GM12878 (cell line): Measurements from ENCODE around the gene BTNL2. TPM values are rescaled to one million over a fixed set of nuclear protein-coding genes. Genes with fewer than 3 reads are reported as not detected.

Source experiments
- ATAC-seq: fragments of 200-7000 bp; cut with Tn5 transposase; 3 replicates; pipeline ENCODE4 v1.9.1; 2020; ENCODE audit warnings: mild to moderate bottlenecking, moderate library complexity
- BruUV-seq: library from RNA; stranded (reverse); fragments of 400-500 nt; replicated peaks from 2 replicates; lab custom pipeline; 2021; lab: Mats Ljungman, UMichigan
- CTCF ChIA-PET: fragments of 300-600 bp; sonication (Branson Sonifier 250); formaldehyde crosslinking; extraction: SDS; loops from one replicate; lab custom pipeline; 2021; ENCODE audit warnings: inconsistent platforms; lab: Yijun Ruan, JAX
- POLR2A ChIA-PET: fragments of 350-600 bp; formaldehyde crosslinking; extraction: SDS; loops from one replicate; lab custom pipeline; 2021; ENCODE audit warnings: inconsistent platforms; lab: Charles Lee
- RAD21 ChIA-PET: fragments of 300-600 bp; sonication (Branson Sonifier 250); formaldehyde crosslinking; loops from one replicate; lab custom pipeline; 2023; ENCODE audit warnings: antibody characterized with exemption; ENCODE audit not compliant: unreplicated experiment; lab: Charles Lee
- SMC1A ChIA-PET: fragments of 300-600 bp; sonication (Branson Sonifier 250); formaldehyde crosslinking; loops from one replicate; lab custom pipeline; 2023; ENCODE audit not compliant: unreplicated experiment, uncharacterized antibody; lab: Charles Lee
- DNase-seq: peaks from one replicate; pipeline ENCODE4 v3.0.0-alpha.2; 2011; ENCODE audit warnings: low read depth, low spot score
- FAIRE-seq: peaks from 3 replicates; lab custom pipeline; 2011; peaks lifted over from hg19 to GRCh38; lab: Jason Lieb, UNC
- H2AFZ ChIP-seq: 2 replicates; pipeline ENCODE4 v1.6.0; 2011; ENCODE audit warnings: low read depth, low read length, control low read depth; ENCODE audit not compliant: control insufficient read depth
- H3K27ac ChIP-seq: 2 replicates; pipeline ENCODE4 v1.5.1; 2011; ENCODE audit warnings: control low read depth; ENCODE audit not compliant: control insufficient read depth, insufficient read depth
- H3K27me3 ChIP-seq, 2 experiments: replicated peaks in 1 of 2; 2 replicates each; pipeline versions ENCODE4 v1.6.0 to v1.6.1; 2011; ENCODE audit warnings: low read length in 1 of 2; ENCODE audit not compliant: control insufficient read depth in 2 of 2, insufficient read depth in 2 of 2
- H3K36me3 ChIP-seq, 2 experiments: 2 replicates each; pipeline ENCODE4 v1.5.1; 2011; ENCODE audit warnings: low read length in 1 of 2; ENCODE audit not compliant: control insufficient read depth in 2 of 2, insufficient read depth in 2 of 2
- H3K4me1 ChIP-seq: 2 replicates; pipeline ENCODE4 v1.6.1; 2011; ENCODE audit warnings: mild to moderate bottlenecking, low read length, moderate library complexity, mixed read lengths; ENCODE audit not compliant: control insufficient read depth, insufficient read depth
- H3K4me2 ChIP-seq: 2 replicates; pipeline ENCODE4 v1.6.0; 2011; ENCODE audit warnings: control low read depth; ENCODE audit not compliant: control insufficient read depth, insufficient read depth
- H3K4me3 ChIP-seq: fragments of 200-600 bp; sonication (generic); 2 replicates; pipeline ENCODE4 v1.5.1; 2016
- H3K79me2 ChIP-seq: 2 replicates; pipeline ENCODE4 v1.6.0; 2011; ENCODE audit warnings: low read length; ENCODE audit not compliant: control insufficient read depth, insufficient read depth
- H3K9ac ChIP-seq: 2 replicates; pipeline ENCODE4 v1.8.0; 2011; ENCODE audit warnings: low read length, control low read depth, mixed read lengths; ENCODE audit not compliant: control insufficient read depth, insufficient read depth
- H3K9me3 ChIP-seq: replicated peaks from 3 replicates; pipeline ENCODE4 v1.5.1; 2011; ENCODE audit warnings: mild to moderate bottlenecking, low read length; ENCODE audit not compliant: control insufficient read depth, insufficient read depth
- H4K20me1 ChIP-seq: 2 replicates; pipeline ENCODE4 v1.6.0; 2011; ENCODE audit not compliant: control insufficient read depth, insufficient read depth
- ASH2L ChIP-seq: fragments of 300-600, 200-600 bp; sonication (generic); IDR thresholded peaks from 2 replicates; pipeline ENCODE4 v1.6.1; 2017; ENCODE audit warnings: low read depth, mild to moderate bottlenecking, borderline replicate concordance
- FOXM1 ChIP-seq: IDR thresholded peaks from 2 replicates; pipeline ENCODE4 v1.6.1; 2012; ENCODE audit warnings: low read depth, mild to moderate bottlenecking, inconsistent platforms, low read length, moderate library complexity
- HCFC1 ChIP-seq: fragments of 150-350 bp; IDR thresholded peaks from 2 replicates; pipeline ENCODE4 v1.6.1; 2014; ENCODE audit warnings: low read length
- IRF4 ChIP-seq: IDR thresholded peaks from 2 replicates; pipeline ENCODE4 v1.6.1; 2011; ENCODE audit warnings: low read depth, low read length
- LARP7 ChIP-seq: fragments of 450-650 bp; IDR thresholded peaks from 2 replicates; pipeline ENCODE4 v1.6.1; 2017; ENCODE audit warnings: mild to moderate bottlenecking
- MTA2 ChIP-seq: fragments of 450-650 bp; IDR thresholded peaks from 2 replicates; pipeline ENCODE4 v1.6.1; 2016; ENCODE audit warnings: low read depth, mild to moderate bottlenecking, moderate library complexity
- NR2C2 ChIP-seq: IDR thresholded peaks from 2 replicates; pipeline ENCODE4 v1.6.1; 2011; ENCODE audit warnings: borderline replicate concordance, low read depth; ENCODE audit not compliant: control insufficient read depth, insufficient read length
- NR2F1 ChIP-seq: fragments of 450-650 bp; conservative IDR thresholded peaks from 2 replicates; pipeline ENCODE4 v1.6.1; 2017; ENCODE audit warnings: mild to moderate bottlenecking
- RCOR1 ChIP-seq: conservative IDR thresholded peaks from 2 replicates; pipeline ENCODE4 v1.6.1; 2012; ENCODE audit warnings: low read depth, low read length, improper control_type of control experiment
- ZSCAN29 ChIP-seq: fragments of 450-650 bp; IDR thresholded peaks from 2 replicates; pipeline ENCODE4 v1.6.1; 2017; ENCODE audit warnings: mild to moderate bottlenecking, moderate library complexity
- WGBS: methylation state at CpG from one replicate; pipeline ENCODE4 v1.1.6; 2016; ENCODE audit warnings: low lambda C conversion rate; ENCODE audit not compliant: insufficient replicate concordance, insufficient coverage; ENCODE audit errors: missing lambda C conversion rate; 5-methylcytosine and 5-hydroxymethylcytosine counted together
- in situ Hi-C: fragments of 300-500 bp; cut with MboI; formaldehyde crosslinking; loops from 9 replicates; pipeline ENCODE4 v1.14.3; 2018; ENCODE audit warnings: mixed read lengths
- intact Hi-C: fragments of 100-400 bp; cut with micrococcal nuclease; formaldehyde crosslinking; loops from one replicate; pipeline ENCODE4 v1.14.2; 2022; ENCODE audit not compliant: unreplicated experiment
- polyA plus RNA-seq, 11 experiments: library from polyadenylated mRNA; depleted of rRNA in 4 of 11; unstranded in 6 of 11; stranded (reverse) in 5 of 11; fragments of >200 nt; fragmentation: Nextera tagmentation in 4 of 11; fragmentation: Illumina TruSeq in 1 of 11; extraction: Ambion mirVana in 4 of 11; extraction: Trizol in 1 of 11; gene quantifications; 1 replicate in 1 of 11; 2 replicates in 10 of 11; pipeline versions ENCODE4 v1.2.1 to v1.2.3, GENCODE V29; 2011 to 2016; ENCODE audit warnings: inconsistent platforms in 2 of 11, missing spikeins in 2 of 11, low read depth in 1 of 11
- total RNA-seq, 4 experiments: library from RNA; depleted of rRNA in 3 of 4; stranded (reverse); fragments of >200 nt in 3 of 4; fragmentation: Illumina TruSeq in 1 of 4; extraction: Trizol in 1 of 4; gene quantifications; 2 replicates each; pipeline versions ENCODE4 v1.2.1 to v1.2.3, GENCODE V29; 2013 to 2021
- TF ChIP-seq, protein P1 (sequence below): IDR thresholded peaks from 2 replicates; pipeline ENCODE4 v1.6.1; 2012; ENCODE audit warnings: improper control_type of control experiment, low read depth, low read length; ENCODE audit not compliant: insufficient replicate concordance
- TF ChIP-seq, protein P2 (sequence below): IDR thresholded peaks from 2 replicates; pipeline ENCODE4 v1.6.1; 2011; ENCODE audit warnings: low read depth, low read length, improper control_type of control experiment, borderline replicate concordance
- TF ChIP-seq, protein P3 (sequence below): fragments of 450-650 bp; formaldehyde crosslinking; IDR thresholded peaks from 2 replicates; pipeline ENCODE4 v1.4.0; 2020; ENCODE audit warnings: mild to moderate bottlenecking, moderate library complexity

The BTNL2 gene
- total and polyA plus RNA-seq, 10 of the 15 experiments (the other 5 are each of a cell fraction or from before 2014, with no cell fraction given) = 0.11 to 0.29 (median 0.26) TPM; not detected in 5

DNA sequence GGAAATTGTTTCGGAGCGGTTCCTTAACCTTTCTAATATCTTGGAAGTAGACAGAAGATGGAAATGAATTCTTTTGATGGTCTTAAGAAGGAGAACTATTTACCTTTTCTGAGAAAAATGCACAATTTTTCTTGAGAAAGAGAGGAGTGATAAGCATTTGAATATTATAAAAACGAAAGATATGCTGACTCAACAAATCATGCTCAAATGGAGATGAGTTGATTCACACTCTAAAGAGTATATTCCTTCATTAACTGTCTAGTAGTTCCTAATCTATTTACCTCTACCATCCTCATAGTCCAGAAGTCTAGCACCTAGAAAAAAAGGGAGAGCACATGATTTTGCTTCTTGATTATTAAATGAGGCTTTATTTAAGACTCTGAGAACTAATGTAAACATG is 39.3 kb downstream of the BTNL2 start:
- BruUV-seq = no TSS peak
- no peaks in the 10 kb centered on the region for H3K4me1 ChIP-seq
- no peaks in the 10 kb centered on the region for H4K20me1 ChIP-seq
- H3K9me3 ChIP-seq = no peaks in the 10 kb centered on the region
- ATAC-seq = no peak
- H3K79me2 ChIP-seq = no peaks in the 10 kb centered on the region
- ChIA-PET SMC1A (interaction anchor here (0.8 kb wide), 1 partner anchor 418 kb away, joined by 3 read pairs; no protein-coding TSS in a partner anchor), RAD21 (no interaction called here), CTCF (no interaction called here), POLR2A (no interaction called here)
- 41% methylated on average over 3 of the region's 3 CpGs for WGBS
- H3K4me2 ChIP-seq = no peak overlapping the region
- no peak overlapping the region for H2AFZ ChIP-seq
- DNase-seq = no peak
- no peak for FAIRE-seq
- H3K27ac ChIP-seq = no peak overlapping the region
- no peaks in the 10 kb centered on the region for H3K27me3 ChIP-seq
- H3K9ac ChIP-seq = no peak overlapping the region
- H3K36me3 ChIP-seq = no peaks in the 10 kb centered on the region
- intact Hi-C loops = no loop called here
- in situ Hi-C loops = no loop called here
- no peak overlapping the region for H3K4me3 ChIP-seq
- TF ChIP-seq NR2F1 = no peak
- TF ChIP-seq IRF4 = no peak
- no peak for TF ChIP-seq FOXM1
- TF ChIP-seq MTA2 = no peak
- TF ChIP-seq, protein P1, sequence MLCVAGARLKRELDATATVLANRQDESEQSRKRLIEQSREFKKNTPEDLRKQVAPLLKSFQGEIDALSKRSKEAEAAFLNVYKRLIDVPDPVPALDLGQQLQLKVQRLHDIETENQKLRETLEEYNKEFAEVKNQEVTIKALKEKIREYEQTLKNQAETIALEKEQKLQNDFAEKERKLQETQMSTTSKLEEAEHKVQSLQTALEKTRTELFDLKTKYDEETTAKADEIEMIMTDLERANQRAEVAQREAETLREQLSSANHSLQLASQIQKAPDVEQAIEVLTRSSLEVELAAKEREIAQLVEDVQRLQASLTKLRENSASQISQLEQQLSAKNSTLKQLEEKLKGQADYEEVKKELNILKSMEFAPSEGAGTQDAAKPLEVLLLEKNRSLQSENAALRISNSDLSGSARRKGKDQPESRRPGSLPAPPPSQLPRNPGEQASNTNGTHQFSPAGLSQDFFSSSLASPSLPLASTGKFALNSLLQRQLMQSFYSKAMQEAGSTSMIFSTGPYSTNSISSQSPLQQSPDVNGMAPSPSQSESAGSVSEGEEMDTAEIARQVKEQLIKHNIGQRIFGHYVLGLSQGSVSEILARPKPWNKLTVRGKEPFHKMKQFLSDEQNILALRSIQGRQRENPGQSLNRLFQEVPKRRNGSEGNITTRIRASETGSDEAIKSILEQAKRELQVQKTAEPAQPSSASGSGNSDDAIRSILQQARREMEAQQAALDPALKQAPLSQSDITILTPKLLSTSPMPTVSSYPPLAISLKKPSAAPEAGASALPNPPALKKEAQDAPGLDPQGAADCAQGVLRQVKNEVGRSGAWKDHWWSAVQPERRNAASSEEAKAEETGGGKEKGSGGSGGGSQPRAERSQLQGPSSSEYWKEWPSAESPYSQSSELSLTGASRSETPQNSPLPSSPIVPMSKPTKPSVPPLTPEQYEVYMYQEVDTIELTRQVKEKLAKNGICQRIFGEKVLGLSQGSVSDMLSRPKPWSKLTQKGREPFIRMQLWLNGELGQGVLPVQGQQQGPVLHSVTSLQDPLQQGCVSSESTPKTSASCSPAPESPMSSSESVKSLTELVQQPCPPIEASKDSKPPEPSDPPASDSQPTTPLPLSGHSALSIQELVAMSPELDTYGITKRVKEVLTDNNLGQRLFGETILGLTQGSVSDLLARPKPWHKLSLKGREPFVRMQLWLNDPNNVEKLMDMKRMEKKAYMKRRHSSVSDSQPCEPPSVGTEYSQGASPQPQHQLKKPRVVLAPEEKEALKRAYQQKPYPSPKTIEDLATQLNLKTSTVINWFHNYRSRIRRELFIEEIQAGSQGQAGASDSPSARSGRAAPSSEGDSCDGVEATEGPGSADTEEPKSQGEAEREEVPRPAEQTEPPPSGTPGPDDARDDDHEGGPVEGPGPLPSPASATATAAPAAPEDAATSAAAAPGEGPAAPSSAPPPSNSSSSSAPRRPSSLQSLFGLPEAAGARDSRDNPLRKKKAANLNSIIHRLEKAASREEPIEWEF = no peak
- TF ChIP-seq HCFC1 = no peak
- TF ChIP-seq NR2C2 = no peak
- TF ChIP-seq, protein P2, sequence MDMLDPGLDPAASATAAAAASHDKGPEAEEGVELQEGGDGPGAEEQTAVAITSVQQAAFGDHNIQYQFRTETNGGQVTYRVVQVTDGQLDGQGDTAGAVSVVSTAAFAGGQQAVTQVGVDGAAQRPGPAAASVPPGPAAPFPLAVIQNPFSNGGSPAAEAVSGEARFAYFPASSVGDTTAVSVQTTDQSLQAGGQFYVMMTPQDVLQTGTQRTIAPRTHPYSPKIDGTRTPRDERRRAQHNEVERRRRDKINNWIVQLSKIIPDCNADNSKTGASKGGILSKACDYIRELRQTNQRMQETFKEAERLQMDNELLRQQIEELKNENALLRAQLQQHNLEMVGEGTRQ = no peak
- no peak for TF ChIP-seq ASH2L
- TF ChIP-seq ZSCAN29 = no peak
- TF ChIP-seq LARP7 = no peak
- no peak for TF ChIP-seq RCOR1
- TF ChIP-seq, protein P3, sequence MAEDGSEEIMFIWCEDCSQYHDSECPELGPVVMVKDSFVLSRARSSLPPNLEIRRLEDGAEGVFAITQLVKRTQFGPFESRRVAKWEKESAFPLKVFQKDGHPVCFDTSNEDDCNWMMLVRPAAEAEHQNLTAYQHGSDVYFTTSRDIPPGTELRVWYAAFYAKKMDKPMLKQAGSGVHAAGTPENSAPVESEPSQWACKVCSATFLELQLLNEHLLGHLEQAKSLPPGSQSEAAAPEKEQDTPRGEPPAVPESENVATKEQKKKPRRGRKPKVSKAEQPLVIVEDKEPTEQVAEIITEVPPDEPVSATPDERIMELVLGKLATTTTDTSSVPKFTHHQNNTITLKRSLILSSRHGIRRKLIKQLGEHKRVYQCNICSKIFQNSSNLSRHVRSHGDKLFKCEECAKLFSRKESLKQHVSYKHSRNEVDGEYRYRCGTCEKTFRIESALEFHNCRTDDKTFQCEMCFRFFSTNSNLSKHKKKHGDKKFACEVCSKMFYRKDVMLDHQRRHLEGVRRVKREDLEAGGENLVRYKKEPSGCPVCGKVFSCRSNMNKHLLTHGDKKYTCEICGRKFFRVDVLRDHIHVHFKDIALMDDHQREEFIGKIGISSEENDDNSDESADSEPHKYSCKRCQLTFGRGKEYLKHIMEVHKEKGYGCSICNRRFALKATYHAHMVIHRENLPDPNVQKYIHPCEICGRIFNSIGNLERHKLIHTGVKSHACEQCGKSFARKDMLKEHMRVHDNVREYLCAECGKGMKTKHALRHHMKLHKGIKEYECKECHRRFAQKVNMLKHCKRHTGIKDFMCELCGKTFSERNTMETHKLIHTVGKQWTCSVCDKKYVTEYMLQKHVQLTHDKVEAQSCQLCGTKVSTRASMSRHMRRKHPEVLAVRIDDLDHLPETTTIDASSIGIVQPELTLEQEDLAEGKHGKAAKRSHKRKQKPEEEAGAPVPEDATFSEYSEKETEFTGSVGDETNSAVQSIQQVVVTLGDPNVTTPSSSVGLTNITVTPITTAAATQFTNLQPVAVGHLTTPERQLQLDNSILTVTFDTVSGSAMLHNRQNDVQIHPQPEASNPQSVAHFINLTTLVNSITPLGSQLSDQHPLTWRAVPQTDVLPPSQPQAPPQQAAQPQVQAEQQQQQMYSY (CRISPR knock-in tag) = no peak
- TF ChIP-seq, all 136 proteins: peak for 0
